Muscle layer of duodenum (tissue), 2 donors: ENCODE measurements around the gene B3GNT8.

ENCODE experiments used
- H3K27ac ChIP-seq: one replicate; pipeline ENCODE4 v1.7.0; 2013; ENCODE audit warnings: mild to moderate bottlenecking, low read length
- H3K27me3 ChIP-seq: one replicate; pipeline ENCODE4 v1.7.0; 2013; ENCODE audit warnings: low read depth, mild to moderate bottlenecking, control low read depth, low read length
- H3K36me3 ChIP-seq, 2 donors: one replicate each; pipeline ENCODE4 v1.7.0; 2013; ENCODE audit warnings: low read length in 2 of 2, control low read depth in 1 of 2, mild to moderate bottlenecking in 1 of 2; ENCODE audit not compliant: insufficient read depth in 2 of 2, control insufficient read depth in 1 of 2
- H3K4me1 ChIP-seq, 2 donors: one replicate each; pipeline ENCODE4 v1.7.0; 2013; ENCODE audit warnings: low read length in 2 of 2, mild to moderate bottlenecking in 2 of 2, control low read depth in 1 of 2, moderate library complexity in 1 of 2; ENCODE audit not compliant: insufficient read depth in 2 of 2, control insufficient read depth in 1 of 2
- H3K4me3 ChIP-seq, 2 donors: one replicate each; pipeline ENCODE4 v1.7.0; 2013; ENCODE audit warnings: low read length in 2 of 2, low read depth in 1 of 2, mild to moderate bottlenecking in 1 of 2
- H3K9me3 ChIP-seq, 2 donors: one replicate each; pipeline ENCODE4 v1.7.0; 2013; ENCODE audit warnings: low read length in 2 of 2, control low read depth in 1 of 2, mild to moderate bottlenecking in 1 of 2; ENCODE audit not compliant: control insufficient read depth in 1 of 2
- donor health status: healthy.

Gene B3GNT8

DNA sequence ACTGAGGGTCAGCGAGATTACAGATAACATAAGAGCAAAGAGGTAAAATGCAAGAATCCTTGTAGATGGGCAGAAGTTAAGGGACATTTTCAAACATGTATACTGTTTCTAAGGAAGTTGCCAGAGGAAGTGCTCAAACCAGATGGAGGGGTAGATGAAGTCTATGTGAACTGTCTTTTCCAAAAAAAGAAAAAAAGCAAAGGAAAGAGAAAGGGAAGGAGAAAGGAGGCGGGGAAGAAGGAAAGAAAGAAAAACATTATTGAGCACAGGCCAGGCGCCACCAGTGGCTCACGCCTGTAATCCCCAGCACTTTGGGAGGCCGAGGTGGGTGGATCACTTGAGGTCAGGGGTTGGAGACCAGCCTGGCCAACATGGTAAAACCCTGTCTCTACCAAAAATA is 7.3 kb upstream of the B3GNT8 start:
- Histone ChIP-seq H3K27ac (no peak overlapping the region), H3K27me3 (no peaks in the 10 kb centered on the region), H3K4me1 (peaks cover 4 to 7% of the 10 kb centered on the region in 2 donors), H3K9me3 (no peaks in the 10 kb centered on the region), H3K4me3 (no peak overlapping the region), H3K36me3 (peaks cover 21 to 41% of the 10 kb centered on the region in 2 donors)

DNA sequence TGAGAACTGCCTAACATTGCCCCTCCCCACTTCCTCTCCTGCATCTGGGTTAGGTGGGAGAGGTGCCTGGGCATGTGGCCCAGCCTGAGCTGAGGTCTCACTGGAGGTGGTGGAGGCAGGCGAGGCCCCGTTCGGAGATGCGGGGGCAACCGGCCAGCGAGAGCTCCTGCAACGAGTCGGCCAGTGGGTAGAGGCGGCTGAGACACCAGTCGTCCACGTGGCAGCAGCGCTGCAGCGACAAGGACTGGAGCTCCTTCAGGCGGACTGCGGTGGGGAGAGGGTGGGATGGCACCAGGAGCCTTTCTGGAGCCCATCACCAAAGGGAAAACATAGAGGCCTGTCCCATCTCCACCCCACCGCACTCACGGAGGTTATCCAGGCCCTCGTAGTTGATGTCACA is 6.0 kb upstream of the B3GNT8 start:
- Histone ChIP-seq H3K9me3 (no peaks in the 10 kb centered on the region), H3K27ac (no peak overlapping the region), H3K27me3 (no peaks in the 10 kb centered on the region), H3K4me3 (no peak overlapping the region), H3K4me1 (peaks cover 3 to 7% of the 10 kb centered on the region in 2 donors), H3K36me3 (peaks cover 21 to 41% of the 10 kb centered on the region in 2 donors)

DNA sequence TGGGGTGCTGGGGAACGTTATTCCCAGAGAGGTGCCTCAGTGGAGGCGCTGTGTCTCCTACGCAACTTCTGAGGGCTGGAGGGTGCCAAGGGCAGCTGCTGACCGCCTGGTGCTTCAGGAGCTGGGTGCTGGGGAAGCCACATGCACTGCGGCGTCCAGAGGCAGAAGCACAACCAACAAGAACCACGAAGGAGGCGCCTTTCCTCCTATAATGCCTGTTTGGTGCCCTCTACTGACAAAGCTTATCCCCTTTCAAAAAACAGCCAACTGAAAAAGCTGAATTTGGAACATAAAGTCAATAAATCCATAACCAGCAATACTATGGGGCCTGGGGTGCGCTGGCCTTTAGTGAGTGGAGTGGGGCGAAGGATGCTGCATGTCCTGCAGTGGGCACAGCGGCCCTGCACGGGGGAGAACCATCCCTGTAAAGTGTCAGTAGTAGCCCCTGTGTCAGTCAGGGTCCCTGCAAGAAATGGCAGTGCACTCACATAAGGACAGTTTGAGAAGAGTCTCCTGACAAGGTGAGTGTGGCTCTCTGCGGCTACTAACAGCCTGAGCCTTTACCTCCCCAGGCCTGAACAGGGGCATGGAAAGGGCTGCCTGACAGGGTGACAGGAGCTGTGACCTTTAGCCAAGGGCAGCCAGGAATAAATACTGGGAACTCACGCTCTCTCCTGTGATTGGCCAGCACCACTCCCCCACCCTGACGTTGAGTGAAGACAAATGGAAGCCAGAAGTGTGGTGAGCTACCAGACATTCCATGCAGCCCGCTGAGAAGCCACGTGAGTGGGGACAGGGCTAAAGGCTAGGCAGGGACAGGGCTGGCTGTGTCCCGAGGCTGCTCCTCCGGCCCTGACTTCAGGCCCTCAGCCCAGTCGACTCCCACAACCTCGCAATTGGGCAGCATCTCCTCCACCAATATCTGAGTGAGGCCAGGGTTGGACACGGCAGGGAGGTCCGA is 4.5 kb upstream of the B3GNT8 start:
- Histone ChIP-seq H3K36me3 (peaks cover 21 to 34% of the 10 kb centered on the region in 2 donors), H3K4me3 (no peak overlapping the region), H3K27me3 (no peaks in the 10 kb centered on the region), H3K27ac (no peak overlapping the region), H3K4me1 (peaks cover 8 to 17% of the 10 kb centered on the region in 2 donors), H3K9me3 (no peaks in the 10 kb centered on the region)

GRCh38 chr19:41430922-41431321 is 3.7 kb upstream of the B3GNT8 start:
- Histone ChIP-seq H3K9me3 (no peaks in the 10 kb centered on the region), H3K27me3 (no peaks in the 10 kb centered on the region), H3K4me1 (peaks cover 8 to 25% of the 10 kb centered on the region in 2 donors), H3K27ac (no peak overlapping the region), H3K36me3 (peaks cover 21 to 28% of the 10 kb centered on the region in 2 donors), H3K4me3 (no peak overlapping the region)

DNA sequence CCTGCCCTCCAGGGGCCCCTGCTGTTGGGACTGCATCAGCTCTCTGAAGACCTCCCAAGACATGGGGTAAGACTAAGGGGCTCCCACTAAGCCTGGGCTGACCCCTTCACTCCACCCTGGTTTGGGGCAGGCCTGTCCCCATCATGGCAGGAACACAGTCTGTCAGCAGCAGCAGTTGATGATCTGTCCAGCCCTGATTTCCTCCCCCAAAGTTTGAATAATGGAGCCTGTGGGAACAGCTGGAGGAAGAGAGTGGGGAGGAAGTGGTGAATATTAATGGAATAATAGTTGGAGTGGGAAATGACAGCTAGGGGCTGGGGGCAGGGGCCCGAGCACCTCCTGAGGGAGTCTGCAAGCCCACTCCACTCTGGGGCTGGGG is 1.3 kb upstream of the B3GNT8 start:
- Histone ChIP-seq H3K4me1 (peaks cover 8 to 38% of the 10 kb centered on the region in 2 donors), H3K4me3 (peak overlapping the region; percentile 70 to 78), H3K27ac (peak overlapping the region; percentile 74), H3K36me3 (peaks cover 21 to 49% of the 10 kb centered on the region in 2 donors), H3K9me3 (no peaks in the 10 kb centered on the region), H3K27me3 (no peaks in the 10 kb centered on the region)

DNA sequence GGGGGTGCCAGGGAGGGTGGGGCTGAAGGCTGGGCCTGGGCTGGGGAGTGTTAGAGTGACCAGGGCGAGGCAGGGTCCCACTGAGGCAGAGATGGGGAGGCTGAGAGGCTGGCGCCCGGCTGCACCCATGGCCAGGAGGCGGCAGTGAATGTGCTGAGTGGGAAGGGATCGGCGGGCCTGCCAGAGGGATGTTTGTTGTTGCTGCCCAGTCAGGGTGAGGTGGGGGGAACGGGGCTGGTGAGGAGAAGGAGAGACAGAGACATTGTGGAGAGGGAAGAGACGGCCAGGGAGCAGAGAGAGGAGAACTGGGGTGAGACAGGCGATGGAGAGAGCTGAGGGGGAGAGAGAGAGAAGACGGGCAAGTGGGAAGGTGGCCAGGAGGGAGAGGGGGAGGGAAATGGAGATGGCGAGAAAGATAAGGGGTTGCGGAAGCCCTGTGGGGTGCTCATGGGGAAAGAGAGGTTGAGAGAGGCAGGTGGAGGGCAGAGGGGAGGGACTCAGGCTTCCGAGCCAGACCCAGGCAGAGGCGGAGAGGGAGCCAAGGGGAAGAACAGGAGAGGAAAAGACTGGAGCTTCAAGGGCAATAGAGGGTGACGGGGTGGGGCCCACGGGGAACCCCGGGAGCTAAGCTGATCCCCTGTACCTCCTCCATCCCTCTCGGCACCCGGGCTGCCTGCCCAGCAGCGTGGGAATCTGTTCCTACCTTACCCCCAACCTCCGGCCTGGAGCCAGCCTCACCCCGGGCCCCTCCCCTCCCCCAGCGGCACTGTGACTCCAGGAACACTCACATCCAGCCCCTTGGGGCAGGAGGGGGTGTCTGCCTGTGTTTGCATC is 690 bp upstream of the B3GNT8 start:
- Histone ChIP-seq H3K27ac (peak overlapping the region; percentile 74), H3K4me1 (peaks cover 8 to 38% of the 10 kb centered on the region in 2 donors), H3K36me3 (peaks cover 17 to 48% of the 10 kb centered on the region in 2 donors), H3K27me3 (no peaks in the 10 kb centered on the region), H3K9me3 (no peaks in the 10 kb centered on the region), H3K4me3 (peak overlapping the region; percentile 70 to 78)

- peaks cover 9 to 44% of the 10 kb centered on the region in 2 donors for H3K36me3 ChIP-seq
- H3K27ac ChIP-seq, result peak overlapping the region; percentile 97
- peaks cover 8 to 45% of the 10 kb centered on the region in 2 donors for H3K4me1 ChIP-seq
- peak overlapping the region; percentile 78 to 94 for H3K4me3 ChIP-seq
- no peaks in the 10 kb centered on the region for H3K9me3 ChIP-seq
- H3K27me3 ChIP-seq, result no peaks in the 10 kb centered on the region
These were observed 895 bp downstream of the B3GNT8 start for GRCh38 chr19:41426116-41426841.

GRCh38 chr19:41425174-41426115 is 1.7 kb downstream of the B3GNT8 start:
- peaks cover 7 to 46% of the 10 kb centered on the region in 2 donors for H3K36me3 ChIP-seq
- H3K4me3 ChIP-seq, result peak overlapping the region; percentile 37 to 78
- H3K27ac ChIP-seq, result peak overlapping the region; percentile 45
- no peaks in the 10 kb centered on the region for H3K9me3 ChIP-seq
- H3K27me3 ChIP-seq, result no peaks in the 10 kb centered on the region
- H3K4me1 ChIP-seq, result peaks cover 8 to 50% of the 10 kb centered on the region in 2 donors

DNA sequence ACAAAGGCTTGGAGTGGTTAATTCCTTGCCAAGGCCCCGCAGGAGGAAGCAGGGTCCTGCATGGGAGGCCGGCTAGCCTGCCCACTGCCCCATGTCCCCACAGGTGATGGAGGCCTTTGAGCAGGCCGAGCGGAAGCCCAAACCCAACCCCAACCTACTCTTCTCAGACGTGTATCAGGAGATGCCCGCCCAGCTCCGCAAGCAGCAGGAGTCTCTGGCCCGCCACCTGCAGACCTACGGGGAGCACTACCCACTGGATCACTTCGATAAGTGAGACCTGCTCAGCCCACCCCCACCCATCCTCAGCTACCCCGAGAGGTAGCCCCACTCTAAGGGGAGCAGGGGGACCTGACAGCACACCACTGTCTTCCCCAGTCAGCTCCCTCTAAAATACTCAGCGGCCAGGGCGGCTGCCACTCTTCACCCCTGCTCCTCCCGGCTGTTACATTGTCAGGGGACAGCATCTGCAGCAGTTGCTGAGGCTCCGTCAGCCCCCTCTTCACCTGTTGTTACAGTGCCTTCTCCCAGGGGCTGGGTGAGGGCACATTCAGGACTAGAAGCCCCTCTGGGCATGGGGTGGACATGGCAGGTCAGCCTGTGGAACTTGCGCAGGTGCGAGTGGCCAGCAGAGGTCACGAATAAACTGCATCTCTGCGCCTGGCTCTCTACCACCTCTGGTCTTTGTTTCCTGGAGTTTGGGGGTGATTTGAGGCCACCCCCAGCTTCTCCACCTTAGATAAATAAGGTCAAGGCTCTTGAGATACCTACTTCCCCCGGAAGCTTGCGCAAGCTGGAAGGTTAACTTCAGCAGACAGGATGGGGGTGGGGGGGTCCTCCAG is 2.6 kb downstream of the B3GNT8 start:
- Histone ChIP-seq H3K4me1 (peaks cover 8 to 50% of the 10 kb centered on the region in 2 donors), H3K9me3 (no peaks in the 10 kb centered on the region), H3K36me3 (peaks cover 10 to 55% of the 10 kb centered on the region in 2 donors), H3K27me3 (no peaks in the 10 kb centered on the region), H3K27ac (peak overlapping the region; percentile 45), H3K4me3 (no peak overlapping the region)
